OCI-LY7 (cell line): Measurements from ENCODE around the gene VAC14. TPM values are rescaled to one million over a fixed set of nuclear protein-coding genes. Genes with fewer than 3 reads are reported as not detected.

ENCODE experiments used
- BruUV-seq: library from RNA; stranded (reverse); fragments of 400-500 nt; replicated peaks from 2 replicates; lab custom pipeline; 2021; lab: Mats Ljungman, UMichigan
- CTCF ChIA-PET: fragments of 300-600 bp; sonication (Branson Sonifier 250); formaldehyde crosslinking; loops from one replicate; lab custom pipeline; 2022; ENCODE audit warnings: antibody characterized with exemption; ENCODE audit not compliant: unreplicated experiment; lab: Charles Lee
- POLR2A ChIA-PET: fragments of 300-600 bp; sonication (Branson Sonifier 250); formaldehyde crosslinking; loops from one replicate; lab custom pipeline; 2022; ENCODE audit warnings: antibody characterized with exemption; lab: Charles Lee
- DNase-seq: peaks from one replicate; pipeline ENCODE4 v3.0.0-alpha.2; 2015; ENCODE audit warnings: low spot score
- H2AFZ ChIP-seq: fragments of 200-600 bp; sonication (generic), shearing (Covaris generic); 2 replicates; pipeline ENCODE4 v1.6.1; 2014; ENCODE audit warnings: mild to moderate bottlenecking, antibody characterized with exemption, low read length, moderate library complexity
- H3K27ac ChIP-seq: fragments of 200-600 bp; sonication (generic); 2 replicates; pipeline ENCODE4 v1.5.1; 2014; ENCODE audit warnings: mixed run types, low read depth, mild to moderate bottlenecking, moderate library complexity, low read length, inconsistent platforms; ENCODE audit not compliant: poor library complexity, severe bottlenecking
- H3K36me3 ChIP-seq: fragments of 200-600 bp; sonication (generic); 2 replicates; pipeline ENCODE4 v1.6.1; 2014; ENCODE audit warnings: mild to moderate bottlenecking, antibody characterized with exemption, low read length, moderate library complexity, mixed read lengths; ENCODE audit not compliant: insufficient read depth
- H3K4me1 ChIP-seq: fragments of 200-600 bp; sonication (generic); 2 replicates; pipeline ENCODE4 v1.5.1; 2014; ENCODE audit warnings: mild to moderate bottlenecking, low read length; ENCODE audit not compliant: insufficient read depth, poor library complexity, severe bottlenecking
- H3K4me2 ChIP-seq: fragments of 200-600 bp; sonication (generic); 2 replicates; pipeline ENCODE4 v1.6.1; 2014; ENCODE audit warnings: mild to moderate bottlenecking, low read length
- H3K4me3 ChIP-seq: fragments of 200-600 bp; sonication (generic); 2 replicates; pipeline ENCODE4 v1.5.1; 2014; ENCODE audit warnings: mild to moderate bottlenecking, low read depth, low read length; ENCODE audit not compliant: poor library complexity, severe bottlenecking
- H3K79me2 ChIP-seq: fragments of 200-600 bp; sonication (generic); 2 replicates; pipeline ENCODE4 v1.6.1; 2016; ENCODE audit warnings: low read depth, mild to moderate bottlenecking, low read length, moderate library complexity, mixed read lengths; ENCODE audit not compliant: insufficient read depth
- H3K9me2 ChIP-seq: fragments of 200-600 bp; sonication (generic); 2 replicates; pipeline ENCODE4 v1.6.1; 2016; ENCODE audit warnings: mild to moderate bottlenecking, low read length, mixed read lengths; ENCODE audit not compliant: insufficient read depth
- H3K9me3 ChIP-seq: fragments of 200-600 bp; sonication (generic); 2 replicates; pipeline ENCODE4 v1.6.1; 2014; ENCODE audit warnings: mild to moderate bottlenecking, mixed run types, low read length, mixed read lengths
- H4K20me1 ChIP-seq: fragments of 200-600 bp; sonication (generic); 2 replicates; pipeline ENCODE4 v1.6.1; 2014; ENCODE audit warnings: mild to moderate bottlenecking, antibody characterized with exemption, low read length, moderate library complexity, mixed read lengths; ENCODE audit not compliant: insufficient read depth
- CTCF ChIP-seq: fragments of 200-600 bp; sonication (generic); conservative IDR thresholded peaks from 2 replicates; pipeline ENCODE4 v1.5.1; 2014; ENCODE audit warnings: mild to moderate bottlenecking, antibody characterized with exemption, low read length, moderate library complexity, mixed read lengths
- EZH2phosphoT487 ChIP-seq: fragments of 200-600 bp; sonication (generic); IDR thresholded peaks from 2 replicates; pipeline ENCODE4 v1.6.1; 2018; ENCODE audit warnings: low read depth, borderline replicate concordance, mild to moderate bottlenecking, mixed run types, antibody characterized with exemption, low read length, moderate library complexity, mixed read lengths
- intact Hi-C: fragments of 100-400 bp; cut with micrococcal nuclease; formaldehyde crosslinking; loops from one replicate; pipeline ENCODE4 v1.10.0; 2022; ENCODE audit not compliant: unreplicated experiment
- total RNA-seq, 2 experiments: library from RNA; depleted of rRNA in 1 of 2; stranded (reverse); fragments of >200 nt in 1 of 2; shearing (Covaris generic) in 1 of 2; gene quantifications; 2 replicates each; pipeline ENCODE4 v1.2.3, GENCODE V29; 2014 to 2022

VAC14 gene
- total RNA-seq, 2 experiments from 2014 or later = 37.6 to 43.1 TPM

DNA sequence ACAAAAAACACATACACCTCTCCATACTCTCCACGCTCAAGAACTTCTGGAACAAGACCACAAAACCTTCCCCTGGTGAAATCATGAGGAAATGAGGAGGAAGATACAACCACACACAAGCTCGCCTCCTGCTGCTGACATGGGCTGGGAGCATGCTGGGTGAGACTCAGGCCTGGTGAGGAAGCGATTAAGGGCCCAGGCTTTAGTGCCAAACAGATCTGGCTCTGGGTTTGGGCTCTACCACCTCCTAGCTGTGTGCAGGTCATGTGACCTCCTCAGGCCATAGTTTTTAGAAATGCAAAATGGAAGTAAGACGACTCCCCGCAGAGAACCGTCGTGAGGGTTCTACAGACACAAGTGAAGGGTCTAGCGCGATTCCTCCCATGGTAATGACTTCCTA lies 41.3 kb downstream of the VAC14 start:
- H3K9me2 ChIP-seq = no peaks in the 10 kb centered on the region
- TF ChIP-seq EZH2phosphoT487 = no peak
- no peak for TF ChIP-seq CTCF
- ChIA-PET POLR2A (no interaction called here), CTCF (no interaction called here)
- H3K36me3 ChIP-seq = peaks cover 24% of the 10 kb centered on the region
- DNase-seq = no peak
- H3K4me2 ChIP-seq = no peak overlapping the region
- no peaks in the 10 kb centered on the region for H4K20me1 ChIP-seq
- no peaks in the 10 kb centered on the region for H3K9me3 ChIP-seq
- H3K4me3 ChIP-seq = no peak overlapping the region
- intact Hi-C loops = no loop called here
- H2AFZ ChIP-seq = no peak overlapping the region
- H3K4me1 ChIP-seq = no peaks in the 10 kb centered on the region
- no peaks in the 10 kb centered on the region for H3K79me2 ChIP-seq
- no TSS peak for BruUV-seq
- no peak overlapping the region for H3K27ac ChIP-seq

DNA sequence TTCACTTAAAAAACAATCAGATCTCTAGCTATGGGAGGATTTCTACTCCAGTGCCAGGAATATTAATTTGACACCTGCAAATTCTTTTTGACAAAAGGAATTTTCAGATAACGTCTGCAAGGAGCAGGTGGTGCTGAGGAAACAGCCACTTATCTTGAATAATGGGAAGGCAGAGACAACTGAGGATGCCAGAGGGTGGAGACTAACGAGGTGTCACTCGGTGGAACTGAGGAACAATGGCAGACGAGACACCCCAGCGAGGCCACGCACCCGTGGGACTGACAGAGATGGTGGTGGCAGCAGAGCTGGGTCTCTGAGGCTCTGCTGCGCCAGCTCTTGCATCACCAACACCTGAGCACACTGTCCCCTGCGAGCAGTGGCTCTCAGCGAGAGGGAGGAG lies 42.2 kb downstream of the VAC14 start:
- ChIA-PET POLR2A (no interaction called here), CTCF (no interaction called here)
- intact Hi-C loops = no loop called here
- Histone ChIP-seq H3K9me2 (no peaks in the 10 kb centered on the region), H3K4me1 (no peaks in the 10 kb centered on the region), H3K36me3 (peaks cover 24% of the 10 kb centered on the region), H3K27ac (no peak overlapping the region), H2AFZ (no peak overlapping the region), H3K4me2 (no peak overlapping the region), H3K4me3 (no peak overlapping the region), H3K79me2 (no peaks in the 10 kb centered on the region), H4K20me1 (no peaks in the 10 kb centered on the region), H3K9me3 (no peaks in the 10 kb centered on the region)
- no peak for TF ChIP-seq CTCF
- no peak for TF ChIP-seq EZH2phosphoT487
- no TSS peak for BruUV-seq
- no peak for DNase-seq

GRCh38 chr16:70757183-70757582 lies 43.8 kb downstream of the VAC14 start:
- POLR2A ChIA-PET = no interaction called here
- BruUV-seq = no TSS peak

More at GRCh38 chr16:70757183-70757582, 43.8 kb downstream of the VAC14 start:
- Histone ChIP-seq H3K4me1 (no peaks in the 10 kb centered on the region), H3K27ac (no peak overlapping the region), H3K9me3 (no peaks in the 10 kb centered on the region), H3K4me3 (no peak overlapping the region), H3K36me3 (peaks cover 19% of the 10 kb centered on the region), H3K9me2 (no peaks in the 10 kb centered on the region), H3K79me2 (no peaks in the 10 kb centered on the region), H3K4me2 (no peak overlapping the region), H2AFZ (no peak overlapping the region), H4K20me1 (no peaks in the 10 kb centered on the region)
- TF ChIP-seq CTCF = no peak
- no peak for TF ChIP-seq EZH2phosphoT487
- no peak for DNase-seq
- intact Hi-C loops = no loop called here
- CTCF ChIA-PET = no interaction called here
